ENCODE data around the gene HAUS2. TPM values are rescaled to one million over a fixed set of nuclear protein-coding genes. Genes with fewer than 3 reads are reported as not detected.
"Not testable (repeated sequence)": the region's sequence is repeated elsewhere in the genome, so short reads cannot be mapped to it uniquely, and the experiment has no call there.

HAUS2 gene
- total RNA-seq, 1 experiment from 2014 or later: 11.7 TPM

- Mint-ChIP-seq H3K9me3 (ENCODE audit: low read depth, unreplicated experiment) (no peaks in the 10 kb centered on the region), H3K4me1 (ENCODE audit: low read depth, unreplicated experiment) (peaks cover 11% of the 10 kb centered on the region), H3K36me3 (ENCODE audit: insufficient read depth, unreplicated experiment) (peaks cover 15% of the 10 kb centered on the region), H3K27me3 (ENCODE audit: unreplicated experiment) (no peaks in the 10 kb centered on the region), H3K27ac (ENCODE audit: unreplicated experiment) (no peak overlapping the region), H3K4me3 (ENCODE audit: low read depth, unreplicated experiment) (no peak overlapping the region)
- no TSS peak for BruUV-seq (replicated peaks)
- DNase-seq: no peak
- CTCF ChIA-PET: interaction anchor here (0.6 to 0.7 kb wide), 2 partner anchors 389 to 1720 kb away, joined by 3 to 10 read pairs; no protein-coding TSS in a partner anchor
- TF ChIP-seq CTCF (IDR thresholded peaks at IDR 0.05; ENCODE audit: unreplicated experiment): no peak
- intact Hi-C loops (cut with micrococcal nuclease; ENCODE audit: unreplicated experiment): no loop called here
These were observed 4.9 kb downstream of the HAUS2 start for GRCh38 chr15:42553554-42553953.

GRCh38 chr15:42556550-42557207 lies 8.0 kb downstream of the HAUS2 start:
- intact Hi-C loops (cut with micrococcal nuclease; ENCODE audit: unreplicated experiment); H3K36me3 Mint-ChIP-seq (ENCODE audit: insufficient read depth, unreplicated experiment); H3K4me1 Mint-ChIP-seq (ENCODE audit: low read depth, unreplicated experiment); BruUV-seq (replicated peaks); CTCF ChIA-PET; H3K4me3 Mint-ChIP-seq (ENCODE audit: low read depth, unreplicated experiment); H3K9me3 Mint-ChIP-seq (ENCODE audit: low read depth, unreplicated experiment); H3K27ac Mint-ChIP-seq (ENCODE audit: unreplicated experiment); DNase-seq; H3K27me3 Mint-ChIP-seq (ENCODE audit: unreplicated experiment): not testable (repeated sequence)

GRCh38 chr15:42558739-42559138 lies 10.1 kb downstream of the HAUS2 start:
- H3K9me3 Mint-ChIP-seq (ENCODE audit: low read depth, unreplicated experiment): no peaks in the 10 kb centered on the region
- H3K4me1 Mint-ChIP-seq (ENCODE audit: low read depth, unreplicated experiment): no peaks in the 10 kb centered on the region
- no peak overlapping the region for H3K4me3 Mint-ChIP-seq (ENCODE audit: low read depth, unreplicated experiment)
- no peak for DNase-seq
- no peaks in the 10 kb centered on the region for H3K27me3 Mint-ChIP-seq (ENCODE audit: unreplicated experiment)
- CTCF ChIA-PET: no interaction called here
- no peak for TF ChIP-seq CTCF (IDR thresholded peaks at IDR 0.05; ENCODE audit: unreplicated experiment)
- H3K36me3 Mint-ChIP-seq (ENCODE audit: insufficient read depth, unreplicated experiment): no peaks in the 10 kb centered on the region
- no peak overlapping the region for H3K27ac Mint-ChIP-seq (ENCODE audit: unreplicated experiment)
- intact Hi-C loops (cut with micrococcal nuclease; ENCODE audit: unreplicated experiment): no loop called here
- no TSS peak for BruUV-seq (replicated peaks)

- Mint-ChIP-seq H3K27me3 (ENCODE audit: unreplicated experiment) (peaks cover 37% of the 10 kb centered on the region), H3K4me1 (ENCODE audit: low read depth, unreplicated experiment) (no peaks in the 10 kb centered on the region), H3K4me3 (ENCODE audit: low read depth, unreplicated experiment) (peak within 1 kb of the TSS; percentile 76), H3K36me3 (ENCODE audit: insufficient read depth, unreplicated experiment) (peaks cover 17% of the 10 kb centered on the region), H3K27ac (ENCODE audit: unreplicated experiment) (no peak within 1 kb of the TSS), H3K9me3 (ENCODE audit: low read depth, unreplicated experiment) (no peaks in the 10 kb centered on the region)
- intact Hi-C loops (cut with micrococcal nuclease; ENCODE audit: unreplicated experiment): no loop called here
- CTCF ChIA-PET: interaction anchor here (0.6 kb wide), 1 partner anchor 60 kb away, joined by 9 read pairs; no protein-coding TSS in a partner anchor
- no peak for TF ChIP-seq CTCF (IDR thresholded peaks at IDR 0.05; ENCODE audit: unreplicated experiment)
- peak; percentile 93 for DNase-seq
- no TSS peak for BruUV-seq (replicated peaks)
These were observed 26.8 kb downstream of the HAUS2 start, which contains the start of gene STARD9 for GRCh38 chr15:42575188-42576039. Gene STARD9 (plus strand): TSS chr15:42575606. CDS start chr15:42575716, 110 bp downstream.
